Colonic mucosa (tissue), 4 donors: ENCODE data around the gene AADACL4. TPM values are rescaled to one million over a fixed set of nuclear protein-coding genes. Genes with fewer than 3 reads are reported as not detected.

Experiments used
- DNase-seq: peaks from one replicate; pipeline ENCODE4 v3.0.0-alpha.2; 2020
- H3K27ac ChIP-seq: fragments of 200-600 bp; one replicate; pipeline ENCODE4 v1.8.0; 2021
- H3K27me3 ChIP-seq: fragments of 200-600 bp; one replicate; pipeline ENCODE4 v1.8.0; 2021
- H3K36me3 ChIP-seq: fragments of 200-600 bp; one replicate; pipeline ENCODE4 v1.8.0; 2021
- H3K4me1 ChIP-seq: fragments of 200-600 bp; one replicate; pipeline ENCODE4 v1.8.0; 2021; ENCODE audit warnings: mild to moderate bottlenecking
- H3K4me3 ChIP-seq: fragments of 200-600 bp; one replicate; pipeline ENCODE4 v1.8.0; 2021
- H3K9ac ChIP-seq, 2 donors: one replicate each; pipeline ENCODE4 v1.7.0; 2013; ENCODE audit warnings: control low read depth in 2 of 2, low read depth in 2 of 2, low read length in 2 of 2
- H3K9me3 ChIP-seq: fragments of 200-600 bp; one replicate; pipeline ENCODE4 v1.8.0; 2021
- CTCF ChIP-seq: fragments of 200-600 bp; IDR thresholded peaks from one replicate; pipeline ENCODE4 v1.8.0; 2022; ENCODE audit warnings: antibody characterized with exemption, mild to moderate bottlenecking
- intact Hi-C: fragments of 100-400 bp; cut with DNase I; formaldehyde crosslinking; loops from one replicate; pipeline ENCODE4 v1.14.1; 2022
- total RNA-seq, 2 donors: library from RNA; stranded (reverse); fragmentation: NEBNext Ultra II Directional in 1 of 2; extraction: Animal tissue kit (Norgen Biotek cat#: 25700) in 1 of 2; gene quantifications; one replicate each; pipeline ENCODE4 v1.2.1, GENCODE V29; 2021
- donor health status: healthy.
- donor health status: DM: no; HTN: no; CAD: no.
- donor health status: DM: no; HTN: no; CAD: no.

Gene AADACL4
- total RNA-seq, 2 donors from 2014 or later = not detected

GRCh38 chr1:12613180-12613579 is 30.7 kb upstream of the AADACL4 start:
- H3K27me3 ChIP-seq = no peaks in the 10 kb centered on the region
- DNase-seq = no peak
- H3K36me3 ChIP-seq = no peaks in the 10 kb centered on the region
- no peaks in the 10 kb centered on the region for H3K4me1 ChIP-seq
- no peak overlapping the region for H3K27ac ChIP-seq
- no peak overlapping the region for H3K9ac ChIP-seq
- intact Hi-C loops = no loop called here
- H3K4me3 ChIP-seq = no peak overlapping the region
- TF ChIP-seq CTCF = no peak
- no peaks in the 10 kb centered on the region for H3K9me3 ChIP-seq

GRCh38 chr1:12614402-12615158 is 29.3 kb upstream of the AADACL4 start:
- peak overlapping the region; percentile 97 for H3K27ac ChIP-seq
- no peaks in the 10 kb centered on the region for H3K9me3 ChIP-seq
- H3K27me3 ChIP-seq = no peaks in the 10 kb centered on the region
- no peak for DNase-seq
- peak overlapping the region; percentile 86 for H3K4me3 ChIP-seq
- H3K4me1 ChIP-seq = peaks cover 2% of the 10 kb centered on the region
- intact Hi-C loops = loop anchor here (2.0 to 5.0 kb wide), 2 partner anchors 136 to 207 kb away; no protein-coding TSS in a partner anchor
- no peak for TF ChIP-seq CTCF
- no peaks in the 10 kb centered on the region for H3K36me3 ChIP-seq
- H3K9ac ChIP-seq = peak overlapping the region in 1 of 2 donors; percentile 82

- Histone ChIP-seq H3K4me3 (peak overlapping the region; percentile 86), H3K27ac (peak overlapping the region; percentile 97), H3K36me3 (no peaks in the 10 kb centered on the region), H3K9me3 (no peaks in the 10 kb centered on the region), H3K9ac (peak overlapping the region; percentile 81 to 82), H3K4me1 (peaks cover 7% of the 10 kb centered on the region), H3K27me3 (no peaks in the 10 kb centered on the region)
- TF ChIP-seq CTCF = no peak
- intact Hi-C loops = loop anchor here (2.0 to 5.0 kb wide), 2 partner anchors 137 to 208 kb away; no protein-coding TSS in a partner anchor
- peak; percentile 53 for DNase-seq
Observed at GRCh38 chr1:12615159-12615864, 28.6 kb upstream of the AADACL4 start.

- no peak for TF ChIP-seq CTCF
- intact Hi-C loops = loop anchor here (2.0 to 5.0 kb wide), 3 partner anchors 19 to 209 kb away; no protein-coding TSS in a partner anchor
- DNase-seq = peak; percentile 87
- H3K27me3 ChIP-seq = no peaks in the 10 kb centered on the region
- peak overlapping the region; percentile 86 for H3K4me3 ChIP-seq
- H3K4me1 ChIP-seq = peaks cover 8% of the 10 kb centered on the region
- peak overlapping the region; percentile 82 to 91 for H3K9ac ChIP-seq
- H3K27ac ChIP-seq = peak overlapping the region; percentile 97
- no peaks in the 10 kb centered on the region for H3K36me3 ChIP-seq
- H3K9me3 ChIP-seq = no peaks in the 10 kb centered on the region
Observed at GRCh38 chr1:12615865-12616708, 27.8 kb upstream of the AADACL4 start.
